T-cell (primary cell): ENCODE results near the gene SLC5A12. TPM values are rescaled to one million over a fixed set of nuclear protein-coding genes. Genes with fewer than 3 reads are reported as not detected.
"Not testable (repeated sequence)": the region's sequence is repeated elsewhere in the genome, so short reads cannot be mapped to it uniquely, and the experiment has no call there.

Source experiments
- ATAC-seq, 4 experiments: fragments of 200-7000 bp in 3 of 4; fragments of 150-1000 bp in 1 of 4; cut with Tn5 transposase; replicated peaks in 1 of 4; 1 replicate in 3 of 4; 2 replicates in 1 of 4; pipeline ENCODE4 v1.10.0; 2021; ENCODE audit warnings: moderate library complexity in 3 of 4, mild to moderate bottlenecking in 2 of 4, moderate number of reproducible peaks in 1 of 4
- CTCF ChIA-PET, 2 donors: fragments of 300-600 bp; sonication (Branson Sonifier 250); formaldehyde crosslinking; loops; one replicate each; lab custom pipeline; 2022; ENCODE audit warnings: antibody characterized with exemption in 2 of 2; lab: Charles Lee
- POLR2A ChIA-PET, 2 donors: fragments of 300-600 bp; sonication (Branson Sonifier 250); formaldehyde crosslinking; loops; one replicate each; lab custom pipeline; 2022; ENCODE audit warnings: antibody characterized with exemption in 2 of 2; lab: Charles Lee
- DNase-seq, 35 experiments: peaks; one replicate each; pipeline versions ENCODE4 v3.0.0 to v3.0.0-alpha.2; 2013 to 2023
- H3K27ac ChIP-seq: one replicate; pipeline ENCODE4 v1.5.1; 2013; ENCODE audit warnings: low read length
- H3K27me3 ChIP-seq, 2 experiments: replicated peaks in 1 of 2; 1 replicate in 1 of 2; 2 replicates in 1 of 2; pipeline versions ENCODE4 v1.6.1 to v1.7.0; 2013; ENCODE audit warnings: low read length in 1 of 2, mixed read lengths in 1 of 2; ENCODE audit not compliant: control insufficient read depth in 2 of 2, insufficient read depth in 2 of 2; ENCODE audit errors: extremely low read depth in 1 of 2
- H3K36me3 ChIP-seq, 2 donors: 1 replicate in 1 of 2; 2 replicates in 1 of 2; pipeline versions ENCODE4 v1.6.1 to v1.7.0; 2013; ENCODE audit warnings: low read length in 1 of 2; ENCODE audit not compliant: control insufficient read depth in 2 of 2, insufficient read depth in 1 of 2; ENCODE audit errors: extremely low read depth in 1 of 2
- H3K4me1 ChIP-seq, 2 experiments: 1 replicate in 1 of 2; 2 replicates in 1 of 2; pipeline versions ENCODE4 v1.6.1 to v1.7.0; 2013; ENCODE audit warnings: low read length in 2 of 2, mixed read lengths in 1 of 2; ENCODE audit not compliant: insufficient read depth in 2 of 2, control insufficient read depth in 1 of 2; ENCODE audit errors: extremely low read depth in 1 of 2
- H3K4me3 ChIP-seq, 2 donors: 1 replicate in 1 of 2; 2 replicates in 1 of 2; pipeline versions ENCODE4 v1.5.1 to v1.7.0; 2013; ENCODE audit warnings: mild to moderate bottlenecking in 2 of 2, low read length in 1 of 2, moderate library complexity in 1 of 2; ENCODE audit not compliant: control insufficient read depth in 1 of 2; ENCODE audit errors: extremely low read depth in 1 of 2
- H3K9me3 ChIP-seq: 2 replicates; pipeline ENCODE4 v1.7.0; 2013
- H3K27ac Mint-ChIP-seq, 2 donors: one replicate each; pipeline ENCODE4 v1.8.0; 2020 to 2021; ENCODE audit warnings: mild to moderate bottlenecking in 2 of 2, mixed read lengths in 2 of 2
- H3K27me3 Mint-ChIP-seq, 2 donors: one replicate each; pipeline ENCODE4 v1.8.0; 2021 to 2022; ENCODE audit warnings: mixed read lengths in 2 of 2
- H3K36me3 Mint-ChIP-seq: one replicate; pipeline ENCODE4 v1.8.0; 2021; ENCODE audit warnings: mixed read lengths
- H3K4me1 Mint-ChIP-seq, 3 donors: one replicate each; pipeline ENCODE4 v1.8.0; 2020 to 2022; ENCODE audit warnings: mixed read lengths in 3 of 3, mild to moderate bottlenecking in 1 of 3
- H3K4me3 Mint-ChIP-seq, 3 donors: one replicate each; pipeline ENCODE4 v1.8.0; 2020 to 2022; ENCODE audit warnings: mild to moderate bottlenecking in 3 of 3, mixed read lengths in 3 of 3, moderate library complexity in 3 of 3
- H3K9me3 Mint-ChIP-seq, 3 donors: one replicate each; pipeline ENCODE4 v1.8.0; 2020 to 2022; ENCODE audit warnings: mixed read lengths in 3 of 3
- WGBS: methylation state at CpG from one replicate; pipeline ENCODE4 v1.1.5; 2013; ENCODE audit warnings: missing lambda C conversion rate; ENCODE audit not compliant: insufficient coverage; 5-methylcytosine and 5-hydroxymethylcytosine counted together
- total RNA-seq, 35 experiments: library from RNA in 6 of 35; stranded (reverse) in 6 of 35; fragments of 120-200 nt in 1 of 35; gene quantifications; one replicate each; pipeline versions ENCODE4 v1.2.1 to v1.2.4 and lab custom pipeline; 2013 to 2026

SLC5A12 gene
- total RNA-seq, 5 donors from 2014 or later (not counting 1 experiment from before 2014, with no cell fraction given): not detected

GRCh38 chr11:26662916-26663315, 58.9 kb downstream of the SLC5A12 start:
- H3K9me3 Mint-ChIP-seq: peaks cover 0 to 6% (median 3%) of the 10 kb centered on the region in 3 donors
- no peaks in the 10 kb centered on the region for H3K27me3 Mint-ChIP-seq
- Histone ChIP-seq H3K36me3 (no peaks in the 10 kb centered on the region), H3K9me3 (no peaks in the 10 kb centered on the region), H3K27ac (no peak overlapping the region), H3K4me3 (no peak overlapping the region), H3K27me3 (no peaks in the 10 kb centered on the region), H3K4me1 (no peaks in the 10 kb centered on the region)
- POLR2A ChIA-PET: no interaction called here
- no peaks in the 10 kb centered on the region for H3K36me3 Mint-ChIP-seq
- no peak for DNase-seq
- no peaks in the 10 kb centered on the region for H3K4me1 Mint-ChIP-seq
- no peak for ATAC-seq
- H3K27ac Mint-ChIP-seq: no peak overlapping the region
- CTCF ChIA-PET: no interaction called here
- H3K4me3 Mint-ChIP-seq: no peak overlapping the region
- WGBS: no CpG with 5 or more reads among the region's 1 CpG

- no peak overlapping the region for H3K27ac Mint-ChIP-seq
- DNase-seq (no peak), ATAC-seq (no peak)
- Histone ChIP-seq H3K36me3 (no peaks in the 10 kb centered on the region), H3K4me1 (no peaks in the 10 kb centered on the region), H3K9me3 (no peaks in the 10 kb centered on the region), H3K27ac (no peak overlapping the region), H3K27me3 (no peaks in the 10 kb centered on the region), H3K4me3 (no peak overlapping the region)
- no peak overlapping the region for H3K4me3 Mint-ChIP-seq
- WGBS: no CpG with 5 or more reads among the region's 2 CpGs
- ChIA-PET POLR2A (no interaction called here), CTCF (interaction anchor here in 1 of 2 donors (0.7 kb wide), 1 partner anchor 17 kb away, joined by 3 read pairs; no protein-coding TSS in a partner anchor)
- H3K9me3 Mint-ChIP-seq: peaks cover 0 to under 1% (median 0%) of the 10 kb centered on the region in 3 donors
- H3K27me3 Mint-ChIP-seq: no peaks in the 10 kb centered on the region
- H3K36me3 Mint-ChIP-seq: no peaks in the 10 kb centered on the region
- no peaks in the 10 kb centered on the region for H3K4me1 Mint-ChIP-seq
Observed at GRCh38 chr11:26655287-26655686, 66.6 kb downstream of the SLC5A12 start.

- Histone ChIP-seq H3K27ac (no peak overlapping the region), H3K4me1 (no peaks in the 10 kb centered on the region), H3K9me3 (no peaks in the 10 kb centered on the region), H3K27me3 (no peaks in the 10 kb centered on the region), H3K4me3 (no peak overlapping the region), H3K36me3 (no peaks in the 10 kb centered on the region)
- POLR2A ChIA-PET: no interaction called here
- H3K4me1 Mint-ChIP-seq: no peaks in the 10 kb centered on the region
- H3K9me3 Mint-ChIP-seq: peaks cover 0 to 6% (median 0%) of the 10 kb centered on the region in 3 donors
- no peak overlapping the region for H3K27ac Mint-ChIP-seq
- no peaks in the 10 kb centered on the region for H3K36me3 Mint-ChIP-seq
- no peak overlapping the region for H3K4me3 Mint-ChIP-seq
- 91% methylated on average over 4 of the region's 6 CpGs for WGBS
- DNase-seq: no peak
- ATAC-seq: no peak
- no peaks in the 10 kb centered on the region for H3K27me3 Mint-ChIP-seq
- CTCF ChIA-PET: no interaction called here
Observed at GRCh38 chr11:26651916-26652315, 69.9 kb downstream of the SLC5A12 start.

GRCh38 chr11:26649884-26650283, 72.0 kb downstream of the SLC5A12 start:
- Histone ChIP-seq H3K36me3 (no peaks in the 10 kb centered on the region), H3K4me3 (no peak overlapping the region), H3K9me3 (no peaks in the 10 kb centered on the region), H3K4me1 (no peaks in the 10 kb centered on the region), H3K27ac (no peak overlapping the region), H3K27me3 (no peaks in the 10 kb centered on the region)
- Mint-ChIP-seq H3K36me3 (no peaks in the 10 kb centered on the region), H3K27me3 (no peaks in the 10 kb centered on the region), H3K9me3 (peaks cover 0 to 6% (median 0%) of the 10 kb centered on the region in 3 donors), H3K27ac (no peak overlapping the region), H3K4me1 (no peaks in the 10 kb centered on the region), H3K4me3 (no peak overlapping the region)
- WGBS: 73% methylated on average over 3 of the region's 8 CpGs
- POLR2A ChIA-PET: no interaction called here
- ATAC-seq (no peak), DNase-seq (peak in 1 of 35 experiments; percentile 0)
- CTCF ChIA-PET: no interaction called here

GRCh38 chr11:26643314-26643713, 78.5 kb downstream of the SLC5A12 start:
- H3K27me3 ChIP-seq, H3K27me3 Mint-ChIP-seq, H3K4me1 ChIP-seq, H3K27ac Mint-ChIP-seq, H3K9me3 ChIP-seq, ATAC-seq, CTCF ChIA-PET, H3K4me3 Mint-ChIP-seq, H3K4me3 ChIP-seq, H3K27ac ChIP-seq, H3K4me1 Mint-ChIP-seq, H3K36me3 ChIP-seq, H3K36me3 Mint-ChIP-seq, DNase-seq: not testable (repeated sequence)
- peaks cover 7 to 10% (median 7%) of the 10 kb centered on the region in 3 donors for H3K9me3 Mint-ChIP-seq
- 79% methylated on average over 3 of the region's 10 CpGs for WGBS
- POLR2A ChIA-PET: interaction anchor here in 1 of 2 donors (0.8 kb wide), 1 partner anchor 21 kb away, joined by 3 read pairs; no protein-coding TSS in a partner anchor

DNA sequence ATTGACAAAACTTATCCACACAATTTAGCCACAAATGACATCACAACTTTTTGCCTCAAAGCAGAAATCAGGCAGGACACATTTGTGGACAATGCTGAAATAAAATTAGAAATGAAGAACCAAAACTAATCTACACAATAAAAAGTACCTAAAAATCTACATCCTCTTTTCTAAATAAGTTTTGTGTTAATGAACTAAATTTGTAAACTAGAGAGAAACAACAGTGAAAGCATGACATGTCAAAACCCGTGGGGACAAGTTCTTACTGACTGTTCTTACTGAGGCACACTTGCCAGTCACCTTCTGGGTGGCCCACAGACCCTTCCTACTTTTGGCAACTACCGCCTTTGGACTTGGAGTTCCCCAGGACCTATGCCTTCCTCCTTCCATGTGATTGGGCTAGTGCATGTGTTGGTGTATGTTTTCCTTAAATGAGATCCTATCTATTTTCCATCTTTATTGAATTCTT, 89.1 kb downstream of the SLC5A12 start:
- no peaks in the 10 kb centered on the region for H3K36me3 Mint-ChIP-seq
- whole genome bisulfite sequencing: no CpG with 5 or more reads among the region's 2 CpGs
- no peaks in the 10 kb centered on the region for H3K4me1 Mint-ChIP-seq
- no peak overlapping the region for H3K4me3 Mint-ChIP-seq
- Histone ChIP-seq H3K27ac (no peak overlapping the region), H3K36me3 (no peaks in the 10 kb centered on the region), H3K4me1 (no peaks in the 10 kb centered on the region), H3K27me3 (no peaks in the 10 kb centered on the region), H3K9me3 (no peaks in the 10 kb centered on the region), H3K4me3 (no peak overlapping the region)
- POLR2A ChIA-PET: no interaction called here
- no peak overlapping the region for H3K27ac Mint-ChIP-seq
- ATAC-seq (no peak), DNase-seq (no peak)
- peaks cover 0 to 9% (median 8%) of the 10 kb centered on the region in 3 donors for H3K9me3 Mint-ChIP-seq
- CTCF ChIA-PET: no interaction called here
- no peaks in the 10 kb centered on the region for H3K27me3 Mint-ChIP-seq

GRCh38 chr11:26626346-26626745, 95.5 kb downstream of the SLC5A12 start:
- WGBS: no CpG with 5 or more reads among the region's 1 CpG

More at GRCh38 chr11:26626346-26626745, 95.5 kb downstream of the SLC5A12 start:
- Histone ChIP-seq H3K36me3 (no peaks in the 10 kb centered on the region), H3K4me1 (no peaks in the 10 kb centered on the region), H3K27ac (no peak overlapping the region), H3K9me3 (no peaks in the 10 kb centered on the region), H3K27me3 (no peaks in the 10 kb centered on the region), H3K4me3 (no peak overlapping the region)
- Mint-ChIP-seq H3K4me1 (no peaks in the 10 kb centered on the region), H3K9me3 (peaks cover 4 to 7% (median 6%) of the 10 kb centered on the region in 3 donors), H3K27ac (no peak overlapping the region), H3K27me3 (no peaks in the 10 kb centered on the region), H3K4me3 (no peak overlapping the region), H3K36me3 (no peaks in the 10 kb centered on the region)
- ChIA-PET CTCF (no interaction called here), POLR2A (no interaction called here)
- ATAC-seq: no peak
- no peak for DNase-seq
